BLaER1 treated with 17β-estradiol and CSF1 and Interleukin-3, amounts not matched to agents 10 nM and 100 nM (cell line): Measurements from ENCODE around the gene FGD3.

Experiments
- H3K27ac ChIP-seq, 11 experiments: shearing (Covaris generic); formaldehyde crosslinking; 2 replicates each; pipeline ENCODE4 v1.8.1; 2022
- H3K27me3 ChIP-seq, 11 experiments: shearing (Covaris generic); formaldehyde crosslinking; 2 replicates each; pipeline ENCODE4 v1.8.1; 2022
- H3K36me3 ChIP-seq, 11 experiments: shearing (Covaris generic); formaldehyde crosslinking; 2 replicates each; pipeline ENCODE4 v1.8.1; 2022
- H3K4me1 ChIP-seq, 10 experiments: shearing (Covaris generic); formaldehyde crosslinking; 2 replicates each; pipeline ENCODE4 v1.8.1; 2022
- H3K4me2 ChIP-seq, 11 experiments: shearing (Covaris generic); formaldehyde crosslinking; 2 replicates each; pipeline ENCODE4 v1.8.1; 2022
- H3K4me3 ChIP-seq, 10 experiments: shearing (Covaris generic); formaldehyde crosslinking; 2 replicates each; pipeline ENCODE4 v1.8.1; 2022
- H3K9ac ChIP-seq, 11 experiments: shearing (Covaris generic); formaldehyde crosslinking; 2 replicates each; pipeline ENCODE4 v1.8.1; 2022
- H3K9me3 ChIP-seq, 11 experiments: shearing (Covaris generic); formaldehyde crosslinking; replicated peaks in 1 of 11; 2 replicates each; pipeline ENCODE4 v1.8.1; 2022
- H4K20me1 ChIP-seq, 11 experiments: shearing (Covaris generic); formaldehyde crosslinking; 2 replicates each; pipeline ENCODE4 v1.8.1; 2022
- Cebpa-rat ChIP-seq, 11 experiments: shearing (Covaris generic); IDR thresholded peaks; 2 replicates each; pipeline ENCODE4 v1.8.1; 2022

The FGD3 gene

GRCh38 chr9:92963831-92964606 is 16.7 kb downstream of the FGD3 start:
- Histone ChIP-seq H3K9ac (peak overlapping the region; percentile 79 to 94 (median 92)), H3K9me3 (peaks cover 5 to 18% (median 7%) of the 10 kb centered on the region in 11 experiments; a peak in 17 of 22 replicates), H3K27ac (peak overlapping the region; percentile 81 to 96 (median 95)), H3K27me3 (no peaks in the 10 kb centered on the region), H3K4me3 (peak overlapping the region; percentile 71 to 97 (median 88)), H4K20me1 (peaks cover 13 to 41% (median 39%) of the 10 kb centered on the region in 11 experiments; a peak in 20 of 22 replicates), H3K4me1 (peaks cover 46 to 61% (median 58%) of the 10 kb centered on the region in 10 experiments), H3K4me2 (peak overlapping the region; percentile 95 to 100 (median 99)), H3K36me3 (peaks cover 0 to 30% (median 20%) of the 10 kb centered on the region in 11 experiments; a peak in 15 of 22 replicates)
- TF ChIP-seq Cebpa-rat (IDR thresholded peaks at IDR 0.05) = peak in 3 of 11 experiments; percentile 52 to 85 (median 76); a peak in 5 of 22 replicates

- peak overlapping the region; percentile 71 to 97 (median 88) for H3K4me3 ChIP-seq
- no peaks in the 10 kb centered on the region for H3K27me3 ChIP-seq
- H3K4me1 ChIP-seq = peaks cover 52 to 67% (median 64%) of the 10 kb centered on the region in 10 experiments
- H3K4me2 ChIP-seq = peak overlapping the region; percentile 95 to 100 (median 99)
- peaks cover 5 to 18% (median 7%) of the 10 kb centered on the region in 11 experiments; a peak in 17 of 22 replicates for H3K9me3 ChIP-seq
- peak overlapping the region; percentile 79 to 94 (median 92) for H3K9ac ChIP-seq
- peak overlapping the region; percentile 81 to 96 (median 95) for H3K27ac ChIP-seq
- H4K20me1 ChIP-seq = peaks cover 16 to 48% (median 45%) of the 10 kb centered on the region in 11 experiments; a peak in 20 of 22 replicates
- H3K36me3 ChIP-seq = peaks cover 0 to 36% (median 26%) of the 10 kb centered on the region in 11 experiments; a peak in 16 of 22 replicates
- no peak for TF ChIP-seq Cebpa-rat (IDR thresholded peaks at IDR 0.05)
Observed at GRCh38 chr9:92964607-92965060, 17.3 kb downstream of the FGD3 start.

GRCh38 chr9:92965061-92965758 is 17.9 kb downstream of the FGD3 start:
- peaks cover 58 to 73% (median 70%) of the 10 kb centered on the region in 10 experiments for H3K4me1 ChIP-seq
- TF ChIP-seq Cebpa-rat (IDR thresholded peaks at IDR 0.05) = no peak
- peak overlapping the region; percentile 71 to 97 (median 88) for H3K4me3 ChIP-seq
- H3K27ac ChIP-seq = peak overlapping the region; percentile 81 to 96 (median 95)
- peak overlapping the region; percentile 95 to 100 (median 99) for H3K4me2 ChIP-seq
- no peaks in the 10 kb centered on the region for H3K27me3 ChIP-seq
- H3K9ac ChIP-seq = peak overlapping the region; percentile 79 to 94 (median 92)
- peaks cover 5 to 18% (median 7%) of the 10 kb centered on the region in 11 experiments; a peak in 17 of 22 replicates for H3K9me3 ChIP-seq
- H4K20me1 ChIP-seq = peaks cover 21 to 53% (median 51%) of the 10 kb centered on the region in 11 experiments; a peak in 20 of 22 replicates
- peaks cover 0 to 42% (median 26%) of the 10 kb centered on the region in 11 experiments; a peak in 17 of 22 replicates for H3K36me3 ChIP-seq

GRCh38 chr9:92965759-92966517 is 18.6 kb downstream of the FGD3 start:
- Histone ChIP-seq H3K27ac (peak overlapping the region in 10 of 11 experiments; percentile 86 to 96 (median 95); a peak in 21 of 22 replicates), H4K20me1 (peaks cover 28 to 61% (median 58%) of the 10 kb centered on the region in 11 experiments; a peak in 20 of 22 replicates), H3K4me3 (peak overlapping the region; percentile 71 to 97 (median 88)), H3K27me3 (no peaks in the 10 kb centered on the region), H3K36me3 (peaks cover under 1 to 49% (median 33%) of the 10 kb centered on the region in 11 experiments; a peak in 19 of 22 replicates), H3K4me2 (peak overlapping the region; percentile 95 to 100 (median 99)), H3K9me3 (peaks cover 5 to 14% (median 7%) of the 10 kb centered on the region in 11 experiments; a peak in 17 of 22 replicates), H3K4me1 (peaks cover 65 to 80% (median 77%) of the 10 kb centered on the region in 10 experiments), H3K9ac (peak overlapping the region; percentile 79 to 94 (median 92))
- no peak for TF ChIP-seq Cebpa-rat (IDR thresholded peaks at IDR 0.05)

GRCh38 chr9:92966518-92966800 is 19.1 kb downstream of the FGD3 start:
- peak overlapping the region in 10 of 11 experiments; percentile 86 to 96 (median 95); a peak in 20 of 22 replicates for H3K27ac ChIP-seq
- peak overlapping the region; percentile 95 to 100 (median 99) for H3K4me2 ChIP-seq
- H3K27me3 ChIP-seq = no peaks in the 10 kb centered on the region
- peak overlapping the region; percentile 79 to 94 (median 92) for H3K9ac ChIP-seq
- peaks cover 33 to 66% (median 63%) of the 10 kb centered on the region in 11 experiments; a peak in 20 of 22 replicates for H4K20me1 ChIP-seq
- H3K4me1 ChIP-seq = peaks cover 70 to 85% (median 82%) of the 10 kb centered on the region in 10 experiments
- peaks cover 3 to 9% (median 5%) of the 10 kb centered on the region in 11 experiments; a peak in 17 of 22 replicates for H3K9me3 ChIP-seq
- no peak for TF ChIP-seq Cebpa-rat (IDR thresholded peaks at IDR 0.05)
- peaks cover 6 to 54% (median 39%) of the 10 kb centered on the region in 11 experiments; a peak in 19 of 22 replicates for H3K36me3 ChIP-seq
- H3K4me3 ChIP-seq = peak overlapping the region; percentile 71 to 97 (median 88); a peak in 19 of 20 replicates

GRCh38 chr9:92968081-92968480 is 20.8 kb downstream of the FGD3 start:
- H4K20me1 ChIP-seq = peaks cover 35 to 79% (median 75%) of the 10 kb centered on the region in 11 experiments; a peak in 20 of 22 replicates
- peaks cover 7 to 55% (median 40%) of the 10 kb centered on the region in 11 experiments; a peak in 19 of 22 replicates for H3K36me3 ChIP-seq
- peak overlapping the region in 10 of 11 experiments; percentile 12 to 68 (median 50); a peak in 13 of 22 replicates for H3K9ac ChIP-seq
- TF ChIP-seq Cebpa-rat (IDR thresholded peaks at IDR 0.05) = no peak
- peaks cover 80 to 93% (median 86%) of the 10 kb centered on the region in 10 experiments for H3K4me1 ChIP-seq
- peak overlapping the region in 2 of 10 experiments; percentile 27 to 39; a peak in 5 of 20 replicates for H3K4me3 ChIP-seq
- H3K4me2 ChIP-seq = peak overlapping the region; percentile 64 to 100 (median 98)
- H3K9me3 ChIP-seq = no peaks in the 10 kb centered on the region
- H3K27me3 ChIP-seq = no peaks in the 10 kb centered on the region
- peak overlapping the region in 9 of 11 experiments; percentile 5 to 89 (median 57); a peak in 14 of 22 replicates for H3K27ac ChIP-seq

- H3K27ac ChIP-seq = peak overlapping the region in 10 of 11 experiments; percentile 2 to 89 (median 56); a peak in 17 of 22 replicates
- H3K9me3 ChIP-seq = no peaks in the 10 kb centered on the region
- no peak for TF ChIP-seq Cebpa-rat (IDR thresholded peaks at IDR 0.05)
- peaks cover 87 to 99% (median 94%) of the 10 kb centered on the region in 10 experiments for H3K4me1 ChIP-seq
- peak overlapping the region; percentile 9 to 72 (median 41); a peak in 15 of 22 replicates for H3K9ac ChIP-seq
- H3K27me3 ChIP-seq = no peaks in the 10 kb centered on the region
- peaks cover 52 to 96% (median 92%) of the 10 kb centered on the region in 11 experiments; a peak in 20 of 22 replicates for H4K20me1 ChIP-seq
- peak overlapping the region; percentile 64 to 100 (median 98) for H3K4me2 ChIP-seq
- peaks cover 17 to 72% (median 57%) of the 10 kb centered on the region in 11 experiments for H3K36me3 ChIP-seq
- no peak overlapping the region for H3K4me3 ChIP-seq
Observed at GRCh38 chr9:92969516-92970466, 22.5 kb downstream of the FGD3 start.
